Neutrophil (primary cell): ENCODE results near the gene IFT57.

Experiments
- H3K27ac ChIP-seq: fragments of 200-600 bp; sonication (generic); 2 replicates; pipeline ENCODE4 v1.5.1; 2016; ENCODE audit warnings: mild to moderate bottlenecking, moderate library complexity
- H3K27me3 ChIP-seq: fragments of 200-600 bp; sonication (generic); 2 replicates; pipeline ENCODE4 v1.6.0; 2016; ENCODE audit warnings: mild to moderate bottlenecking
- H3K36me3 ChIP-seq: fragments of 200-600 bp; sonication (generic); 2 replicates; pipeline ENCODE4 v1.5.1; 2017
- H3K4me1 ChIP-seq, 2 experiments: fragments of 200-600 bp in 1 of 2; sonication (generic) in 1 of 2; 1 replicate in 1 of 2; 2 replicates in 1 of 2; pipeline versions ENCODE4 v1.5.1 to v1.6.1; 2013 to 2016; ENCODE audit warnings: low read depth in 1 of 2, low read length in 1 of 2, mild to moderate bottlenecking in 1 of 2, moderate library complexity in 1 of 2; ENCODE audit not compliant: control insufficient read depth in 1 of 2, insufficient read depth in 1 of 2
- H3K4me3 ChIP-seq, 2 experiments: fragments of 200-600 bp in 1 of 2; sonication (generic) in 1 of 2; 1 replicate in 1 of 2; 2 replicates in 1 of 2; pipeline ENCODE4 v1.5.1; 2013 to 2016; ENCODE audit warnings: low read depth in 1 of 2, low read length in 1 of 2, mild to moderate bottlenecking in 1 of 2, moderate library complexity in 1 of 2
- H3K9me3 ChIP-seq: fragments of 200-600 bp; sonication (generic); 2 replicates; pipeline ENCODE4 v1.5.1; 2016
- TF ChIP-seq, protein P1 (sequence below): fragments of 200-600 bp; sonication (generic); IDR thresholded peaks from 2 replicates; pipeline ENCODE4 v1.5.1; 2016; ENCODE audit warnings: antibody characterized with exemption

IFT57 gene

DNA sequence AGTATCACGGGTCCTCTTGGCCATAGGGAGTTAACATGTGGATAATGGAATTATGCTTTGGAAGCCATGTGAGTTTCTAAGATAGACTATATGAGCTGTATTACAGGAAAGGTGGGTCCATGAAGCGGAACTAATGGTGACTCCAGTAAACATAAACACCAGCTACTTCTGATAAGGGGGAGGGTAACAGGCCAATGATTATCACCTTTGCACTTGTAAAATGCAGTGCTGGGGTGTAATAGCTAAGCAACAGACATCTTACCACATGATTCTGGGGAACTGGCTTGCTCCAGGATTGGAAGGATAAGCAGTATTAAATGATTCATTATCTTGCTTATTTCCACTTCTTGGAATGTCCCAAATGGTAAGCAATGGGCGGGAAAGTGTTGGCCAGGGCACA is 70.0 kb downstream of the IFT57 start:
- no peaks in the 10 kb centered on the region for H3K27me3 ChIP-seq
- TF ChIP-seq, protein P1, sequence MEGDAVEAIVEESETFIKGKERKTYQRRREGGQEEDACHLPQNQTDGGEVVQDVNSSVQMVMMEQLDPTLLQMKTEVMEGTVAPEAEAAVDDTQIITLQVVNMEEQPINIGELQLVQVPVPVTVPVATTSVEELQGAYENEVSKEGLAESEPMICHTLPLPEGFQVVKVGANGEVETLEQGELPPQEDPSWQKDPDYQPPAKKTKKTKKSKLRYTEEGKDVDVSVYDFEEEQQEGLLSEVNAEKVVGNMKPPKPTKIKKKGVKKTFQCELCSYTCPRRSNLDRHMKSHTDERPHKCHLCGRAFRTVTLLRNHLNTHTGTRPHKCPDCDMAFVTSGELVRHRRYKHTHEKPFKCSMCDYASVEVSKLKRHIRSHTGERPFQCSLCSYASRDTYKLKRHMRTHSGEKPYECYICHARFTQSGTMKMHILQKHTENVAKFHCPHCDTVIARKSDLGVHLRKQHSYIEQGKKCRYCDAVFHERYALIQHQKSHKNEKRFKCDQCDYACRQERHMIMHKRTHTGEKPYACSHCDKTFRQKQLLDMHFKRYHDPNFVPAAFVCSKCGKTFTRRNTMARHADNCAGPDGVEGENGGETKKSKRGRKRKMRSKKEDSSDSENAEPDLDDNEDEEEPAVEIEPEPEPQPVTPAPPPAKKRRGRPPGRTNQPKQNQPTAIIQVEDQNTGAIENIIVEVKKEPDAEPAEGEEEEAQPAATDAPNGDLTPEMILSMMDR, result no peak
- no peak overlapping the region for H3K4me3 ChIP-seq

GRCh38 chr3:108150200-108150599 is 72.0 kb downstream of the IFT57 start:
- H3K36me3 ChIP-seq, result no peaks in the 10 kb centered on the region
- H3K4me1 ChIP-seq, result no peaks in the 10 kb centered on the region
- TF ChIP-seq, protein P1, result no peak

More for the DNA sequence above, 70.0 kb downstream of the IFT57 start:
- Histone ChIP-seq H3K9me3 (no peaks in the 10 kb centered on the region), H3K36me3 (no peaks in the 10 kb centered on the region), H3K4me1 (no peaks in the 10 kb centered on the region), H3K27ac (no peak overlapping the region)

DNA sequence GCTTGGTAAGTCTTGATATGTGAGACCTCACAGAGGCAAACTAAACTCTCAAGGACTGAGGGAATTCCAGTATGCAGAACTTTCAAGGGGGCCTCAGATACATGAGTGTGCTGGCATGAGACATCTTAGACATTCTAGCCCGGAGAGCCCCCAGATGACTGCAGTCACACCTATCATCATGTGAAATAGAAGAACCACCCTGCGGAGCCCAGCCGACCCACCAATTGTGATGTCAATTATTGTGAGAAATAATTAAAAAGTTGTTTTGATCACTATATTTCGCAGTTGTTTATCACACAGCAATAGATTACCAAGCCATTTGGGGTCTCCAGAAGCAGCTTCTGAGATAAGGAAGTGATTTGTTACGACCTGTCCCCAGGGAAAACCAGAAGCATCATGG is 76.1 kb downstream of the IFT57 start:
- Histone ChIP-seq H3K4me3 (no peak overlapping the region), H3K4me1 (no peaks in the 10 kb centered on the region), H3K36me3 (no peaks in the 10 kb centered on the region), H3K27me3 (no peaks in the 10 kb centered on the region), H3K27ac (no peak overlapping the region), H3K9me3 (no peaks in the 10 kb centered on the region)
- TF ChIP-seq, protein P1, result no peak

More at GRCh38 chr3:108150200-108150599, 72.0 kb downstream of the IFT57 start:
- Histone ChIP-seq H3K9me3 (no peaks in the 10 kb centered on the region), H3K27ac (no peak overlapping the region), H3K27me3 (no peaks in the 10 kb centered on the region), H3K4me3 (no peak overlapping the region)

GRCh38 chr3:108145578-108145977 is 76.6 kb downstream of the IFT57 start:
- TF ChIP-seq, protein P1, result no peak
- no peaks in the 10 kb centered on the region for H3K9me3 ChIP-seq
- no peaks in the 10 kb centered on the region for H3K36me3 ChIP-seq
- no peak overlapping the region for H3K27ac ChIP-seq
- H3K27me3 ChIP-seq, result no peaks in the 10 kb centered on the region
- H3K4me3 ChIP-seq, result no peak overlapping the region
- H3K4me1 ChIP-seq, result no peaks in the 10 kb centered on the region

DNA sequence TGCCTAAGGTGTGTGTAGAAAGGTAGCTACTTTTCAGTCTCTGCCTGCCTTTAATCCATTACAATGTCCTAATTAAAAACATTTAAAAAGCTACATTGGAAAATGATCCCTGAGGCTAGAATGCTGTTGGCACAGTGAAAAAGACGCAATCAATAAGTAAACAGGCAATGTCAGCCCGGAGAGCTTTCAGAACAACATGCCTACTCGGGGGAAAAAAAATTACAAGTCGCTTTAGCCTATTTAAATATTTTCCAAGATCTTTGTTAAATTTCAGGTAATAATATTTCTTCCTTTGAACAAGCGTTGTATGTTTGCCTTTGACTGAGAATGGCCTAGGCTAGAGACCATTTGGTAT is 84.8 kb downstream of the IFT57 start:
- Histone ChIP-seq H3K4me1 (peaks cover 12 to 14% of the 10 kb centered on the region in 2 experiments), H3K36me3 (no peaks in the 10 kb centered on the region), H3K27me3 (no peaks in the 10 kb centered on the region), H3K9me3 (no peaks in the 10 kb centered on the region), H3K27ac (no peak overlapping the region), H3K4me3 (no peak overlapping the region)
- TF ChIP-seq, protein P1, result no peak
